SK-N-SH treated with all-trans-retinoic acid at 6 μM for 48 hours (cell line): Measurements from ENCODE around the gene DCTN5.

ENCODE experiments used
- ATAC-seq: fragments of 200-7000 bp; cut with Tn5 transposase; 3 replicates; pipeline ENCODE4 v1.9.1; 2020; ENCODE audit warnings: mild to moderate bottlenecking, moderate library complexity
- ARNTL ChIP-seq: fragments of 450-650 bp; formaldehyde crosslinking; IDR thresholded peaks from 2 replicates; pipeline ENCODE4 v1.5.0; 2020; ENCODE audit warnings: low read depth, mild to moderate bottlenecking, moderate library complexity, borderline replicate concordance
- CSDC2 ChIP-seq: fragments of 250-450 bp; sonication (Bioruptor Pico); IDR thresholded peaks from 2 replicates; pipeline ENCODE4 v1.5.0; 2020; ENCODE audit warnings: mild to moderate bottlenecking, moderate library complexity
- CSRNP3 ChIP-seq: fragments of 250-450 bp; sonication (Bioruptor Pico); IDR thresholded peaks from 2 replicates; pipeline ENCODE4 v1.5.1; 2021; ENCODE audit warnings: mild to moderate bottlenecking, moderate library complexity
- ESRRG ChIP-seq: fragments of 250-450 bp; sonication (Bioruptor Pico); IDR thresholded peaks from 2 replicates; pipeline ENCODE4 v1.6.1; 2021; ENCODE audit warnings: mild to moderate bottlenecking
- GLIS3 ChIP-seq: fragments of 250-450 bp; sonication (Bioruptor Pico); IDR thresholded peaks from 2 replicates; pipeline ENCODE4 v1.5.0; 2020; ENCODE audit warnings: mild to moderate bottlenecking, moderate library complexity
- ISL1 ChIP-seq: fragments of 250-450 bp; sonication (Bioruptor Pico); IDR thresholded peaks from 2 replicates; pipeline ENCODE4 v2.1.2; 2022; ENCODE audit warnings: mild to moderate bottlenecking, moderate library complexity
- OSR1 ChIP-seq: fragments of 250-450 bp; sonication (Bioruptor Pico); IDR thresholded peaks from 2 replicates; pipeline ENCODE4 v1.8.0; 2022; ENCODE audit warnings: moderate library complexity, mild to moderate bottlenecking, inconsistent platforms
- PPARA ChIP-seq: fragments of 250-450 bp; sonication (Bioruptor Pico); IDR thresholded peaks from 2 replicates; pipeline ENCODE4 v1.5.0; 2020; ENCODE audit warnings: mild to moderate bottlenecking, borderline replicate concordance
- RARB ChIP-seq: fragments of 250-450 bp; sonication (Bioruptor Pico); IDR thresholded peaks from 2 replicates; pipeline ENCODE4 v1.8.0; 2021; ENCODE audit warnings: mild to moderate bottlenecking, moderate library complexity
- SNAI2 ChIP-seq: fragments of 250-450 bp; sonication (Bioruptor Pico); IDR thresholded peaks from 2 replicates; pipeline ENCODE4 v1.5.0; 2020; ENCODE audit warnings: mild to moderate bottlenecking, moderate library complexity
- TCF4 ChIP-seq: fragments of 250-450 bp; sonication (Bioruptor Pico); IDR thresholded peaks from 2 replicates; pipeline ENCODE4 v1.8.0; 2021; ENCODE audit warnings: mild to moderate bottlenecking, moderate library complexity, borderline replicate concordance
- TOX ChIP-seq: fragments of 250-450 bp; sonication (Bioruptor Pico); IDR thresholded peaks from 2 replicates; pipeline ENCODE4 v1.8.0; 2021; ENCODE audit warnings: mild to moderate bottlenecking, moderate library complexity, borderline replicate concordance
- TSHZ2 ChIP-seq: fragments of 250-450 bp; sonication (Bioruptor Pico); IDR thresholded peaks from 2 replicates; pipeline ENCODE4 v1.5.0; 2020; ENCODE audit warnings: mild to moderate bottlenecking, moderate library complexity
- ZC3H10 ChIP-seq: fragments of 250-450 bp; sonication (Bioruptor Pico); IDR thresholded peaks from 2 replicates; pipeline ENCODE4 v1.5.1; 2021; ENCODE audit warnings: mild to moderate bottlenecking, moderate library complexity
- ZFP3 ChIP-seq: fragments of 250-450 bp; sonication (Bioruptor Pico); IDR thresholded peaks from 2 replicates; pipeline ENCODE4 v1.5.0; 2020; ENCODE audit warnings: mild to moderate bottlenecking, moderate library complexity
- ZFP30 ChIP-seq: fragments of 450-650 bp; formaldehyde crosslinking; IDR thresholded peaks from 2 replicates; pipeline ENCODE4 v1.5.0; 2022; ENCODE audit warnings: mild to moderate bottlenecking, moderate library complexity
- ZNF565 ChIP-seq: fragments of 450-650 bp; formaldehyde crosslinking; conservative IDR thresholded peaks from 2 replicates; pipeline ENCODE4 v1.5.0; 2020; ENCODE audit warnings: low read depth, mild to moderate bottlenecking, moderate library complexity
- ZNF70 ChIP-seq: fragments of 450-650 bp; formaldehyde crosslinking; IDR thresholded peaks from 2 replicates; pipeline ENCODE4 v1.5.0; 2020; ENCODE audit warnings: mild to moderate bottlenecking, moderate library complexity
- TF ChIP-seq, protein P1 (sequence below): fragments of 250-450 bp; sonication (Bioruptor Pico); IDR thresholded peaks from 2 replicates; pipeline ENCODE4 v1.8.0; 2021; ENCODE audit warnings: low read depth, mild to moderate bottlenecking, moderate library complexity, borderline replicate concordance
- TF ChIP-seq, protein P2 (sequence below): fragments of 250-450 bp; sonication (Bioruptor Pico); IDR thresholded peaks from 2 replicates; pipeline ENCODE4 v1.8.0; 2020; ENCODE audit warnings: mild to moderate bottlenecking, moderate library complexity, borderline replicate concordance
- TF ChIP-seq, protein P3 (sequence below): fragments of 250-450 bp; sonication (Bioruptor Pico); IDR thresholded peaks from 2 replicates; pipeline ENCODE4 v1.5.1; 2020; ENCODE audit warnings: low read depth, mild to moderate bottlenecking, moderate library complexity

The DCTN5 gene

DNA sequence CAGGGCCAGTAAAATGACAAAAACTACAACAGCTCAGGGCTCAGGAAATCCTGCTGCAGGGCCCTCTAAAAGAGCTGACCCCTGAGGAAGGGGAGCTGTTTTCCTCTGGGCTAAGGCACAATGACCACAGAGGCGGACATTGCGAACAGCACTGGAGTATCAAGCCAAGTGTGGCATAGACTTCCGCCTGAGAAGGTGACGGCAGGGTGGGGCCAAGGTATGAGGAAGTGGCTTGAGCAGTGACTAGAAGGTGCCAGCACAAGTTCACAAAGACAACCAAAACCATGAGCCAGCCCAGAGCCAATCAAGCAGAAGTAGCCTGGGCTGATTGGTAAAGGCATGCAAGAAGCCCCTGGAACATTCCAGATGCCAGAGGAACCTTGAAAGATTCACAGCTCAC lies 57.8 kb downstream of the DCTN5 start:
- ATAC-seq, result no peak
- TF ChIP-seq ZC3H10 (CRISPR knock-in tag) (no peak), CSRNP3 (CRISPR knock-in tag) (no peak), ZFP3 (no peak)
- TF ChIP-seq, protein P1, sequence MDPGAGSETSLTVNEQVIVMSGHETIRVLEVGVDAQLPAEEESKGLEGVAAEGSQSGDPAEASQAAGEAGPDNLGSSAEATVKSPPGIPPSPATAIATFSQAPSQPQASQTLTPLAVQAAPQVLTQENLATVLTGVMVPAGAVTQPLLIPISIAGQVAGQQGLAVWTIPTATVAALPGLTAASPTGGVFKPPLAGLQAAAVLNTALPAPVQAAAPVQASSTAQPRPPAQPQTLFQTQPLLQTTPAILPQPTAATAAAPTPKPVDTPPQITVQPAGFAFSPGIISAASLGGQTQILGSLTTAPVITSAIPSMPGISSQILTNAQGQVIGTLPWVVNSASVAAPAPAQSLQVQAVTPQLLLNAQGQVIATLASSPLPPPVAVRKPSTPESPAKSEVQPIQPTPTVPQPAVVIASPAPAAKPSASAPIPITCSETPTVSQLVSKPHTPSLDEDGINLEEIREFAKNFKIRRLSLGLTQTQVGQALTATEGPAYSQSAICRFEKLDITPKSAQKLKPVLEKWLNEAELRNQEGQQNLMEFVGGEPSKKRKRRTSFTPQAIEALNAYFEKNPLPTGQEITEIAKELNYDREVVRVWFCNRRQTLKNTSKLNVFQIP (CRISPR knock-in tag), result no peak

- TF ChIP-seq GLIS3 (CRISPR knock-in tag) (no peak), TOX (CRISPR knock-in tag) (no peak), OSR1 (no peak), ISL1 (CRISPR knock-in tag) (no peak), PPARA (no peak), CSRNP3 (CRISPR knock-in tag) (no peak), SNAI2 (CRISPR knock-in tag) (no peak), ZFP3 (no peak), ESRRG (CRISPR knock-in tag) (no peak), ZC3H10 (CRISPR knock-in tag) (no peak), ZNF565 (CRISPR knock-in tag) (no peak), ARNTL (CRISPR knock-in tag) (no peak), ZNF70 (CRISPR knock-in tag) (no peak), CSDC2 (CRISPR knock-in tag) (no peak), RARB (CRISPR knock-in tag) (no peak), ZFP30 (CRISPR knock-in tag) (no peak)
- TF ChIP-seq, protein P2, sequence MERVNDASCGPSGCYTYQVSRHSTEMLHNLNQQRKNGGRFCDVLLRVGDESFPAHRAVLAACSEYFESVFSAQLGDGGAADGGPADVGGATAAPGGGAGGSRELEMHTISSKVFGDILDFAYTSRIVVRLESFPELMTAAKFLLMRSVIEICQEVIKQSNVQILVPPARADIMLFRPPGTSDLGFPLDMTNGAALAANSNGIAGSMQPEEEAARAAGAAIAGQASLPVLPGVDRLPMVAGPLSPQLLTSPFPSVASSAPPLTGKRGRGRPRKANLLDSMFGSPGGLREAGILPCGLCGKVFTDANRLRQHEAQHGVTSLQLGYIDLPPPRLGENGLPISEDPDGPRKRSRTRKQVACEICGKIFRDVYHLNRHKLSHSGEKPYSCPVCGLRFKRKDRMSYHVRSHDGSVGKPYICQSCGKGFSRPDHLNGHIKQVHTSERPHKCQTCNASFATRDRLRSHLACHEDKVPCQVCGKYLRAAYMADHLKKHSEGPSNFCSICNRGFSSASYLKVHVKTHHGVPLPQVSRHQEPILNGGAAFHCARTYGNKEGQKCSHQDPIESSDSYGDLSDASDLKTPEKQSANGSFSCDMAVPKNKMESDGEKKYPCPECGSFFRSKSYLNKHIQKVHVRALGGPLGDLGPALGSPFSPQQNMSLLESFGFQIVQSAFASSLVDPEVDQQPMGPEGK (CRISPR knock-in tag), result no peak
- ATAC-seq, result no peak
These were observed 58.8 kb downstream of the DCTN5 start for GRCh38 chr16:23700093-23700492.

- ATAC-seq, result peak; percentile 37; the same call in 1 of the 3 replicates
- TF ChIP-seq ZFP3, result no peak
- TF ChIP-seq CSRNP3 (CRISPR knock-in tag), result no peak
- no peak for TF ChIP-seq ISL1 (CRISPR knock-in tag)
- no peak for TF ChIP-seq TSHZ2 (CRISPR knock-in tag)
- TF ChIP-seq, protein P1 (CRISPR knock-in tag), result no peak
- no peak for TF ChIP-seq ZNF565 (CRISPR knock-in tag)
- TF ChIP-seq ESRRG (CRISPR knock-in tag), result no peak
- TF ChIP-seq, protein P2 (CRISPR knock-in tag), result no peak
- TF ChIP-seq, protein P3, sequence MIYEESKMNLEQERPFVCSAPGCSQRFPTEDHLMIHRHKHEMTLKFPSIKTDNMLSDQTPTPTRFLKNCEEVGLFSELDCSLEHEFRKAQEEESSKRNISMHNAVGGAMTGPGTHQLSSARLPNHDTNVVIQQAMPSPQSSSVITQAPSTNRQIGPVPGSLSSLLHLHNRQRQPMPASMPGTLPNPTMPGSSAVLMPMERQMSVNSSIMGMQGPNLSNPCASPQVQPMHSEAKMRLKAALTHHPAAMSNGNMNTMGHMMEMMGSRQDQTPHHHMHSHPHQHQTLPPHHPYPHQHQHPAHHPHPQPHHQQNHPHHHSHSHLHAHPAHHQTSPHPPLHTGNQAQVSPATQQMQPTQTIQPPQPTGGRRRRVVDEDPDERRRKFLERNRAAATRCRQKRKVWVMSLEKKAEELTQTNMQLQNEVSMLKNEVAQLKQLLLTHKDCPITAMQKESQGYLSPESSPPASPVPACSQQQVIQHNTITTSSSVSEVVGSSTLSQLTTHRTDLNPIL (CRISPR knock-in tag), result no peak
- no peak for TF ChIP-seq SNAI2 (CRISPR knock-in tag)
- TF ChIP-seq ZNF70 (CRISPR knock-in tag), result no peak
- TF ChIP-seq RARB (CRISPR knock-in tag), result no peak
- no peak for TF ChIP-seq TCF4 (CRISPR knock-in tag)
- no peak for TF ChIP-seq CSDC2 (CRISPR knock-in tag)
- TF ChIP-seq OSR1, result no peak
- TF ChIP-seq ARNTL (CRISPR knock-in tag), result no peak
These were observed 59.2 kb downstream of the DCTN5 start for GRCh38 chr16:23700509-23700908.
